MM.1S (cell line): ENCODE results near the gene FMN1.

ENCODE experiments used
- DNase-seq: peaks from one replicate; pipeline ENCODE4 v3.0.0-alpha.2; 2015
- H2AFZ ChIP-seq: fragments of 300-600 bp; sonication (generic); 2 replicates; pipeline ENCODE4 v1.6.0; 2016; ENCODE audit warnings: antibody characterized with exemption, low read length
- H3F3A ChIP-seq: fragments of 300-600 bp; sonication (generic); 2 replicates; pipeline ENCODE4 v1.6.1; 2016; ENCODE audit warnings: mild to moderate bottlenecking, antibody characterized with exemption, low read length, moderate library complexity, mixed read lengths; ENCODE audit not compliant: insufficient read depth
- H3K27ac ChIP-seq: fragments of 300-600 bp; sonication (generic); 2 replicates; pipeline ENCODE4 v1.5.1; 2016; ENCODE audit warnings: mild to moderate bottlenecking, low read length
- H3K27me3 ChIP-seq: fragments of 300-600 bp; sonication (generic); replicated peaks from 2 replicates; pipeline ENCODE4 v1.6.0; 2016; ENCODE audit warnings: low read length; ENCODE audit not compliant: insufficient read depth
- H3K36me3 ChIP-seq: fragments of 300-600 bp; sonication (generic); replicated peaks from 2 replicates; pipeline ENCODE4 v1.6.1; 2016; ENCODE audit warnings: mild to moderate bottlenecking, low read length, mixed read lengths; ENCODE audit not compliant: insufficient read depth
- H3K4me1 ChIP-seq: fragments of 300-600 bp; sonication (generic); 2 replicates; pipeline ENCODE4 v1.6.1; 2016; ENCODE audit warnings: low read length, mixed read lengths
- H3K4me2 ChIP-seq: fragments of 300-600 bp; sonication (generic); 2 replicates; pipeline ENCODE4 v1.6.0; 2016; ENCODE audit warnings: low read depth, low read length
- H3K4me3 ChIP-seq: fragments of 300-600 bp; sonication (generic); 2 replicates; pipeline ENCODE4 v1.5.1; 2016; ENCODE audit warnings: low read length, mixed read lengths
- H3K79me2 ChIP-seq: fragments of 300-600 bp; sonication (generic); 2 replicates; pipeline ENCODE4 v1.6.1; 2016; ENCODE audit warnings: mixed run types, low read length, mixed read lengths
- H3K9ac ChIP-seq: fragments of 300-600 bp; sonication (generic); 2 replicates; pipeline ENCODE4 v1.6.1; 2016; ENCODE audit warnings: low read length, mixed read lengths
- H3K9me2 ChIP-seq: fragments of 300-600 bp; sonication (generic); replicated peaks from 2 replicates; pipeline ENCODE4 v1.6.1; 2016; ENCODE audit warnings: mild to moderate bottlenecking, low read length, mixed read lengths; ENCODE audit not compliant: insufficient read depth
- H3K9me3 ChIP-seq: fragments of 300-600 bp; sonication (generic); replicated peaks from 2 replicates; pipeline ENCODE4 v1.6.1; 2016; ENCODE audit warnings: mild to moderate bottlenecking, low read length, mixed read lengths; ENCODE audit not compliant: insufficient read depth
- H4K20me1 ChIP-seq: fragments of 300-600 bp; sonication (generic); 2 replicates; pipeline ENCODE4 v1.6.1; 2016; ENCODE audit warnings: mild to moderate bottlenecking, low read length, moderate library complexity, mixed read lengths; ENCODE audit not compliant: insufficient read depth
- CTCF ChIP-seq: fragments of 300-600 bp; sonication (generic); IDR thresholded peaks from 2 replicates; pipeline ENCODE4 v1.5.1; 2016; ENCODE audit warnings: antibody characterized with exemption, low read length, mixed read lengths
- EZH2 ChIP-seq: fragments of 300-600 bp; sonication (generic); optimal IDR thresholded peaks from 2 replicates; pipeline ENCODE3; 2017; ENCODE audit warnings: low read depth, mild to moderate bottlenecking, antibody characterized with exemption, low read length, mixed read lengths
- EZH2phosphoT487 ChIP-seq: fragments of 300-600 bp; sonication (generic); IDR thresholded peaks from 2 replicates; pipeline ENCODE4 v1.6.1; 2018; ENCODE audit warnings: antibody characterized with exemption, low read length

FMN1 gene

DNA sequence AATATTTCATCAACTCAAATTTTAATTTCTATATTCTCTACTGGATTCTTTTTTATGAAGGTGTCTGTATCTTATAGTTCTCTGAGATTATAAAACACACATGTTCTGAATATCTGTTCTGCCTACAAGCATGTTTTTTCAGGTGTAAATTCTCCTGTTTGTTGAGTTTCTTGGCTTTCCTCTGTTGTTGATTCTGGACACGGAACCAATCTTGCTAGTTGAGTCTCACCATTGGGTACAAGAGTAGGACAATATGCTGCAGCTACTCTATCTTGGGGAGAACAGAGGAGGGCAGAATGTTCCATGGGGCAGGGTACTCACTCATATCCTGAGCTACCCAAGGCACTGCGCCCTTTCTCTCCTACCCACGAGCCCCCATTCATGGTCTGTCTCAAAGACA, 371.8 kb downstream of the FMN1 start:
- no peak for DNase-seq
- H3K9me2 ChIP-seq, result no peaks in the 10 kb centered on the region
- no peak overlapping the region for H3K4me3 ChIP-seq
- no peak overlapping the region for H2AFZ ChIP-seq
- no peaks in the 10 kb centered on the region for H3K27me3 ChIP-seq
- H3K4me1 ChIP-seq, result 0 out of 2 replicates have a peak, but pooled peaks cover under 1% of the 10 kb centered on the region
- no peaks in the 10 kb centered on the region for H3K36me3 ChIP-seq
- no peak overlapping the region for H3K9ac ChIP-seq
- no peaks in the 10 kb centered on the region for H4K20me1 ChIP-seq
- no peaks in the 10 kb centered on the region for H3F3A ChIP-seq
- H3K79me2 ChIP-seq, result no peaks in the 10 kb centered on the region
- no peak for TF ChIP-seq EZH2
- no peak for TF ChIP-seq CTCF
- no peak for TF ChIP-seq EZH2phosphoT487
- H3K27ac ChIP-seq, result no peak overlapping the region
- H3K4me2 ChIP-seq, result no peak overlapping the region
- H3K9me3 ChIP-seq, result no peaks in the 10 kb centered on the region

DNA sequence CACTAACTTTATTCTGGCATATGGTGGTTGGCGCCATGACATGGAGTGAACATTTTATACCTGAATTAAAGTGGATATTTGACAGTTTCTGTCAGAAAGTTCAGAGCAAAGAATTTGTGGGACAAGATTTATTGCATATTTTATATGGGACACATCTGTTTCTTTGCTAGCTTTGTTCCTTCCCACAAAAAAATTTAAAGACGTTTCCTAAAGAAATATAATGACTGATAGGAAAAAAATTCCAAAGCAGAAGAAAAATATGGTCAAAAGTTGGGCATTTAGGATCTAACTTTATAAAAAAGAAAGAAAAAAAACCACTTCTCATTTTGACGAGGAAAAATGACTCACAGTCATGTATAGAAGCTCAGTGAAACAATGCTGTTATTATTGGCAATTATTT, 375.1 kb downstream of the FMN1 start:
- H3K9me2 ChIP-seq, result no peaks in the 10 kb centered on the region
- TF ChIP-seq EZH2phosphoT487 (no peak), EZH2 (no peak), CTCF (no peak)
- no peaks in the 10 kb centered on the region for H3F3A ChIP-seq
- H3K4me2 ChIP-seq, result no peak overlapping the region
- no peak for DNase-seq
- H3K9ac ChIP-seq, result no peak overlapping the region
- no peaks in the 10 kb centered on the region for H3K79me2 ChIP-seq
- no peak overlapping the region for H3K4me3 ChIP-seq
- H3K27me3 ChIP-seq, result no peaks in the 10 kb centered on the region
- H3K36me3 ChIP-seq, result no peaks in the 10 kb centered on the region
- no peaks in the 10 kb centered on the region for H4K20me1 ChIP-seq
- no peak overlapping the region for H3K27ac ChIP-seq
- no peak overlapping the region for H2AFZ ChIP-seq
- H3K9me3 ChIP-seq, result no peaks in the 10 kb centered on the region
- H3K4me1 ChIP-seq, result 0 out of 2 replicates have a peak, but pooled peaks cover 4% of the 10 kb centered on the region

GRCh38 chr15:32818758-32819447, 375.6 kb downstream of the FMN1 start:
- Histone ChIP-seq H3K4me3 (no peak overlapping the region), H3K36me3 (no peaks in the 10 kb centered on the region), H3F3A (no peaks in the 10 kb centered on the region), H3K9me2 (no peaks in the 10 kb centered on the region), H3K9me3 (no peaks in the 10 kb centered on the region), H2AFZ (no peak overlapping the region), H3K4me2 (no peak overlapping the region), H3K27ac (no peak overlapping the region), H3K9ac (no peak overlapping the region), H3K27me3 (no peaks in the 10 kb centered on the region), H4K20me1 (no peaks in the 10 kb centered on the region), H3K79me2 (no peaks in the 10 kb centered on the region), H3K4me1 (0 out of 2 replicates have a peak, but pooled peaks cover 4% of the 10 kb centered on the region)
- TF ChIP-seq CTCF (no peak), EZH2 (no peak), EZH2phosphoT487 (no peak)
- no peak for DNase-seq
